ENCODE data around the gene BAG3. TPM values are rescaled to one million over a fixed set of nuclear protein-coding genes. Genes with fewer than 3 reads are reported as not detected.

Gene BAG3
- total RNA-seq, 1 donor from 2014 or later: 4.3 TPM

DNA sequence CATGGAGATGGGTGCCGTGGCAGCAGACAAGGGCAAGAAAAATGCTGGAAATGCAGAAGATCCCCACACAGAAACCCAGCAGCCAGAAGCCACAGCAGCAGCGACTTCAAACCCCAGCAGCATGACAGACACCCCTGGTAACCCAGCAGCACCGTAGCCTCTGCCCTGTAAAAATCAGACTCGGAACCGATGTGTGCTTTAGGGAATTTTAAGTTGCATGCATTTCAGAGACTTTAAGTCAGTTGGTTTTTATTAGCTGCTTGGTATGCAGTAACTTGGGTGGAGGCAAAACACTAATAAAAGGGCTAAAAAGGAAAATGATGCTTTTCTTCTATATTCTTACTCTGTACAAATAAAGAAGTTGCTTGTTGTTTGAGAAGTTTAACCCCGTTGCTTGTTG lies 25.9 kb downstream of the BAG3 start:
- intact Hi-C loops (cut with micrococcal nuclease): no loop called here
- Mint-ChIP-seq H3K27me3 (peaks cover 2% of the 10 kb centered on the region), H3K9me3 (no peaks in the 10 kb centered on the region), H3K36me3 (ENCODE audit: low read depth) (peaks cover 13% of the 10 kb centered on the region), H3K4me3 (no peak overlapping the region), H3K27ac (no peak overlapping the region), H3K4me1 (no peaks in the 10 kb centered on the region)
- DNase-seq (no peak), ATAC-seq (ENCODE audit: low read depth) (no peak)
- CTCF ChIA-PET: no interaction called here
- POLR2A ChIA-PET: no interaction called here
- TF ChIP-seq, protein P1, sequence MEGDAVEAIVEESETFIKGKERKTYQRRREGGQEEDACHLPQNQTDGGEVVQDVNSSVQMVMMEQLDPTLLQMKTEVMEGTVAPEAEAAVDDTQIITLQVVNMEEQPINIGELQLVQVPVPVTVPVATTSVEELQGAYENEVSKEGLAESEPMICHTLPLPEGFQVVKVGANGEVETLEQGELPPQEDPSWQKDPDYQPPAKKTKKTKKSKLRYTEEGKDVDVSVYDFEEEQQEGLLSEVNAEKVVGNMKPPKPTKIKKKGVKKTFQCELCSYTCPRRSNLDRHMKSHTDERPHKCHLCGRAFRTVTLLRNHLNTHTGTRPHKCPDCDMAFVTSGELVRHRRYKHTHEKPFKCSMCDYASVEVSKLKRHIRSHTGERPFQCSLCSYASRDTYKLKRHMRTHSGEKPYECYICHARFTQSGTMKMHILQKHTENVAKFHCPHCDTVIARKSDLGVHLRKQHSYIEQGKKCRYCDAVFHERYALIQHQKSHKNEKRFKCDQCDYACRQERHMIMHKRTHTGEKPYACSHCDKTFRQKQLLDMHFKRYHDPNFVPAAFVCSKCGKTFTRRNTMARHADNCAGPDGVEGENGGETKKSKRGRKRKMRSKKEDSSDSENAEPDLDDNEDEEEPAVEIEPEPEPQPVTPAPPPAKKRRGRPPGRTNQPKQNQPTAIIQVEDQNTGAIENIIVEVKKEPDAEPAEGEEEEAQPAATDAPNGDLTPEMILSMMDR (IDR thresholded peaks at IDR 0.05): no peak

DNA sequence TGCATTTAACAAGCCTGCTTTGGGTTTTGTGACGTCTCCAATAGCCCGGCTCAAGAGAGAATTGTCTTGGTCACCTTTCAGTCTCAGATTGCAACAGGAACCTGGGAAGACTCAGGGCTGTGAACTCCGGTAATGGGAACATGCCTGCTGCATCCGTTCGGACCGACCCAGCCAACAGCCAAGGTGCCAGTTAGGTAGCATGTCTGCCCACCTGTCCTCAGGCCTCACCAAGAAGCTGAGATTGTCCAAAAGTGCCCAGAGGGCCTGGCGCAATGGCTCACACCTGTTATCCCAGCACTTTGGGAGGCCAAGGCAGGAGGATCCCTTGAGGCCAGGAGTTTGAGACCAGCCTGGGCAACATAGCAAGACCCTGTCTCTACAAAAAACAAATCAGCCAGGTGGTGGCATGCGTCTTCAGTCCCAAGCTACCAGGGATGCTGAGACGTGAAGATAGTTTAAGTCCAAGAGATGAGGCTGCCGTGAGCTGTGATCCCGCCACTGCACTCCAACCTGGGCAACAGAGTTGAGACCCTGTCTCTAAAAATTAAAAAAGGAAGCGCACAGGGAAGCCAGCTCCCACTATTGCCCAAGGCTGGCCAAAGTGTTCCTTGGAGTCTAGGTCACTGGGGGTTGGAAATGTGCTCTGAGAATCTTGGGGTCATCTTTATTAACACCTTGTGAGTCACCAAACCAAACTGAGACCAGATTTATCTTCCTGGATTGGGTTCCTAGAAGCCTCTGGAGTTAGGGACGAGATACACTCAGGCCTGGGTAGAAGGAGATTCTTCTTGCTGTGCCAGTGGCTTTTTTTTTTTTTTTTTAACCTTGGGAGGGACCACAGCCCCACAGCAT lies 26.9 kb downstream of the BAG3 start:
- no peaks in the 10 kb centered on the region for H3K4me1 Mint-ChIP-seq
- DNase-seq: no peak
- TF ChIP-seq, protein P1 (IDR thresholded peaks at IDR 0.05): no peak
- intact Hi-C loops (cut with micrococcal nuclease): no loop called here
- no peak for ATAC-seq (ENCODE audit: low read depth)
- no peaks in the 10 kb centered on the region for H3K9me3 Mint-ChIP-seq
- peaks cover 5% of the 10 kb centered on the region for H3K36me3 Mint-ChIP-seq (ENCODE audit: low read depth)
- H3K4me3 Mint-ChIP-seq: no peak overlapping the region
- H3K27me3 Mint-ChIP-seq: peaks cover 3% of the 10 kb centered on the region
- POLR2A ChIA-PET: interaction anchor here (0.8 kb wide), 1 partner anchor 105 kb away, joined by 3 read pairs; no protein-coding TSS in a partner anchor
- CTCF ChIA-PET: no interaction called here
- H3K27ac Mint-ChIP-seq: no peak overlapping the region

DNA sequence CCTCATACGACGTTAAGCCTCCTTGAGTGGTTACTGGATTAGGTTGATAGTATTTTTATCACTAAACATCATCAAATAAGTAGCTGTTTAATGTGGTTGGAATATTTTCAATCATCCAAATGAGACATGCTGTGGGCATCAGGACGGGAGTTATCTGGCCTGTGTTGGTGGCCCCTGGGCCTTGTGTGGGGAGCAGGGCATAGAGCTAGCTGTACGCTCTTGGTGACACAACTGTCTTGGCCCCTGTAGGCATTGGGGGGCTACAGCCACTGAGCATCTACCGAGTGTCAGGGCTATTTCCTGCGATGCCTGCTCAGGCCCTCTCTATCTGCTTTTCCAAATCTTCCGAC lies 28.3 kb downstream of the BAG3 start:
- H3K4me1 Mint-ChIP-seq: no peaks in the 10 kb centered on the region
- ChIA-PET CTCF (no interaction called here), POLR2A (interaction anchor here (0.6 kb wide), 2 partner anchors 26 to 46 kb away, joined by 4 read pairs; partner anchors contain the start of gene INPP5F)
- TF ChIP-seq, protein P1 (IDR thresholded peaks at IDR 0.05): no peak
- H3K9me3 Mint-ChIP-seq: no peaks in the 10 kb centered on the region
- DNase-seq (no peak), ATAC-seq (ENCODE audit: low read depth) (no peak)
- intact Hi-C loops (cut with micrococcal nuclease): no loop called here
- no peak overlapping the region for H3K27ac Mint-ChIP-seq
- peaks cover 3% of the 10 kb centered on the region for H3K36me3 Mint-ChIP-seq (ENCODE audit: low read depth)
- H3K4me3 Mint-ChIP-seq: no peak overlapping the region
- peaks cover 3% of the 10 kb centered on the region for H3K27me3 Mint-ChIP-seq

DNA sequence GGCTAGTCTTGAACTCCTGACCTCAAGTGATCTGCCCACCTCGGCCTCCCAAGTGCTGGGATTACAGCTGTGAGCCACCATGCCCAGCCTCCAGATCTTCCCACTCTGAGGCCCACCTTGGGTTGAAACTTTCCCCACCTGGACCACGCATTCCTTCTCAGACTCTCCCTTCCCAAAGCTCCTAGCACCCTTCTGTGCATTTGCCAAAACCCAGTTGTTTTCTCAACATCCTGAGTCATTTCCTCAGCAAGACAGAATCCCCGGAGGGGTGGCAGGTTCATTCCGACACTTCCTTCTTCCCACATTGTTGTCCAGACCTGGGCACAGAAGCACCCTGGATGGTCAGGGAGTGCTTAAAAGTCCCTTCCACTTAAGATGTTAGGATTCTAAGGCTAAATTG lies 28.9 kb downstream of the BAG3 start:
- no peak for ATAC-seq (ENCODE audit: low read depth)
- CTCF ChIA-PET: no interaction called here
- H3K27me3 Mint-ChIP-seq: peaks cover 3% of the 10 kb centered on the region
- POLR2A ChIA-PET: interaction anchor here (0.6 kb wide), 2 partner anchors 25 to 46 kb away, joined by 4 read pairs; partner anchors contain the start of gene INPP5F
- DNase-seq: no peak
- H3K36me3 Mint-ChIP-seq (ENCODE audit: low read depth): peaks cover 3% of the 10 kb centered on the region
- no peaks in the 10 kb centered on the region for H3K9me3 Mint-ChIP-seq
- H3K27ac Mint-ChIP-seq: no peak overlapping the region
- intact Hi-C loops (cut with micrococcal nuclease): no loop called here
- TF ChIP-seq, protein P1 (IDR thresholded peaks at IDR 0.05): no peak
- no peak overlapping the region for H3K4me3 Mint-ChIP-seq
- no peaks in the 10 kb centered on the region for H3K4me1 Mint-ChIP-seq

DNA sequence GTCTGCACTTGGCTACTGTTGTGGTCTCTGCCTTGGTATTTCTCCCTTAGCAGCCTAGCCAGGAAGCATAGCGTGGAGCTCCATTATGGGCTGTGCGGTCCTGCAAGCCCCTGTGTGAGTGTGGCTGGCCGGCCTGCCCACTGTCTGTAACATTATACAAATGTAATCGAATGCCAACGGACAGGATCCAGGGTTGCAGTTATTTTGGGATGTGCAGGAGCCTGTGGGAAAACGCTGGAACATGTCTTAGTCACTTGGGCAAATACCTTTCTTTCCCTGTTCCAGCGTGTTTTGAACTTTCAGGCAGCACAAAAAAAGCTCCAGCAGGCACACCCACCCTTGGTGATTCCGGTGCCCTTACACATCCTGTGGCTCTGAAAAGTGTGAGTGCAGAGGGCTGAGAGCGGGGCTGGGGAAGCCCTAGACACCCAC lies 29.5 kb downstream of the BAG3 start:
- ATAC-seq (ENCODE audit: low read depth) (no peak), DNase-seq (no peak)
- Mint-ChIP-seq H3K4me1 (no peaks in the 10 kb centered on the region), H3K36me3 (ENCODE audit: low read depth) (peaks cover 3% of the 10 kb centered on the region), H3K27ac (no peak overlapping the region), H3K9me3 (no peaks in the 10 kb centered on the region), H3K27me3 (peaks cover 3% of the 10 kb centered on the region), H3K4me3 (no peak overlapping the region)
- ChIA-PET POLR2A (no interaction called here), CTCF (no interaction called here)
- TF ChIP-seq, protein P1 (IDR thresholded peaks at IDR 0.05): no peak
- intact Hi-C loops (cut with micrococcal nuclease): no loop called here

Measured in activated B cell treated with CpG ODN at 0.5 μM for 24 hours (primary cell).